HG03108 (cell line): ENCODE measurements around the gene DPP7.

Source experiments
- ATAC-seq: cut with Tn5 transposase; IDR thresholded peaks from one replicate; pipeline ENCODE4 v1.9.1; 2021; ENCODE audit warnings: moderate library complexity; ENCODE audit not compliant: unreplicated experiment

Gene DPP7

DNA sequence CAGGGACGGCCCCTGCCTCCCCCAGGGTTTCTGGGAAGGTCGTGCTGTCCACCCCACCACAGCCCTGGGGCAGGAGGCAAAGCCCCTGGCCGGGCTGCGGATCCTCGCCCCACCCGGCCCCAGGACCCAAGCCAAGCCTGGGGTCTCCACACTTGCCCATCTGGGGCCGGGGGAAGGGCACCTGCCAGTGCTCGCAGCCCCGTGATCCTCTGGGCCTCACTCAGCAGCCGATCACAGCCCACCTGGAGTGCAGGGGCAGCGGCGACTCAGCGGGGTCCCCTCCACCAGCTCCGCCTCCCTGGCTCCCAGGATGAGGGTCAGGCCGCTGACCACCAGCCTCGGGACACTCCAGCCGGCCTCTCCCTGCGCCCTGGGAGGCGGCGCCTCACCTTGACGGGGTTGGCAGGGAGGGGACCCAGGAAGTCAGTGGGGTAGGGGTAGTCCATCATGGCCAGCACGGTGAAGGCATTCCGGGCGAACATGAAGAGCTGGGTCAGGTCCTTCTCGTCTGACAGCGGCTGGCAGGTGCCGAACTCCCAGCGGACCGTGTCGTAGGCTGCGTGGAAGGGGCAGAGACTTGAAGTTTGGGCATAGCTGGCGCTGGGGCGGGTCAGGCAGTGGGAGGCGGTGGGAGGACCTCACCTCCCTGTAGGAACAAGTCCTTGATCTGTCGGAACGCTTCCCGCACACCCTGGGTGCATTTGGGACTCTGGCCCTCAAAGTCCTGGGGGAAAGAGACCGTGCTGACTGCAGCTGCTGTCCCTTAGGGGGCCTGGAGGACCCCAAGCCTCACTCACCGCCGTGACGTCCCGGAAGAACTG lies 1.8 kb downstream of the DPP7 start:
- no peak for ATAC-seq

DNA sequence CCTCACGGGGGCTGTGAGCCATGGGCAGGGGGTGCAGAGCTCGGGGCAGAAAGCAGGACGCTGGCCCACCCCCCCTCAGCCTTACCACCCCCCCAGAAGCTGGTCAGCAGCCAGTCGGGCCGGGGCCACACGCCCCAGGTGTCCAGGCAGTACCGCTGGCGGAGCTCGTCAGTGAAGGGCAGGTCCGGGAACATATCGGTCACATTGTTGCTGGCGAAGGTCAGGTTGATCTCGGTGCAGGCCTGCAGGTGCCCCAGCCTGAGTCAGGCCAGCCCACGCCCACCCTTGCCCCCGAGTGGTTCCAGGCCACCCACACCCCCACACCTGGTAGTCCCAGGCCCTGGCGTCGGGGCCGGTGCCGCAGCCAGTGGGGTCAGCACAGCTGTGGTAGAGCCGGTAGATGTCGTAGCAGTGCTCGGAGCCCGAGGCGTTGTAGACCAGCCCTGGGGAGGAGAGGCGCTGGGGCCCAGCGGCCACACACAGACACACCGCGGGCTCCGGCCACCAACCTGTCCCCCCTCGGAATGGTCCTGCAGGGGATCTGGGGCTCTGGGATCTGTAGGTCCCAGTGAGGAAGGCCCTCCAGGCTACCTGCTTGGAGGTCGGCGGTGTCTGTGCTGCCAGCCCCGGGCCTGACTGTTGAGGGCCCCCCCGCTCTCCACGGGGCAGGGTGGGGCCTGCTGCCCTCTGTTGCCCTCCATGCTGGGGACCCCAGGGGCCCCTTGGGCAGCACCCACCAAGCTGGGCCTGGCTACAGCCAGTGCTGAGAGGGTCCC lies 2.6 kb downstream of the DPP7 start:
- no peak for ATAC-seq

DNA sequence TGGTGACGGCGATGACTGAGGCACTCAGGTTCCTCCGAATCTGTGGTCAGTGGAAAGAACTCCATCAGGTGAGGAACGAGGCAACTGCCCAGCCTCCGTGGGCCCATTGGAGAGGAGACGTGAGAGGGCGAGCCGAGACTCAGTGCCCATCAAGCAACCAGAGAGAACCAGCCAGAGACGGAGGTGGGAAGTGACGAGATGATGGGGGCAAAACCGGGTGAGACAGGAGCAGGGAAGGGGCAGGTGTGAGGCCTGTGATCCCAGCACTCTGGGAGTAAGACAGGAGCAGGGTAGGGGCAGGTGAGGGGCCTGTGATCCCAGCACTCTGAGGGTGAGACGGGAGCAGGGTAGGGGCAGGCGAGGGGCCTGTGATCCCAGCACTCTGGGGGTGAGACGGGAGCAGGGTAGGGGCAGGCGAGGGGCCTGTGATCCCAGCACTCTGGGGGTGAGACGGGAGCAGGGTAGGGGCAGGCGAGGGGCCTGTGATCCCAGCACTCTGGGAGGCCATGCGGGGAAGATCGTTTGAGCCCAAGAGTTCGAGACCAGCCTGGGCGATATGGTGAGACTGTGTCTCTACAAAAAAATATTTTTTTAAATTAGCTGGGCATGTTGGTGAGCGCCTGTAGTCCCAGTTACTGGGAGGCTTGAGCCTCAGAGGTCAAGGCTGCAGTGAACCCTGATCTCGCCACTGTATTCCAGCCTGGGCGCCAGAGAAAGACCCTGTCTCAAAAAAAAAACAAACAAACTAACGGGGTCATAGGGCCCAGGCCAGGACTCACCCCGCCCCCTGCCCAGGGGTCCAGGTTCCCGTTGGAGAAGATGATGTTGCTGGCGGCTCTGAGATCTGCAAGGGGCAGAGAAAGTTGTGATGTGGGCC lies 3.4 kb downstream of the DPP7 start:
- no peak for ATAC-seq

DNA sequence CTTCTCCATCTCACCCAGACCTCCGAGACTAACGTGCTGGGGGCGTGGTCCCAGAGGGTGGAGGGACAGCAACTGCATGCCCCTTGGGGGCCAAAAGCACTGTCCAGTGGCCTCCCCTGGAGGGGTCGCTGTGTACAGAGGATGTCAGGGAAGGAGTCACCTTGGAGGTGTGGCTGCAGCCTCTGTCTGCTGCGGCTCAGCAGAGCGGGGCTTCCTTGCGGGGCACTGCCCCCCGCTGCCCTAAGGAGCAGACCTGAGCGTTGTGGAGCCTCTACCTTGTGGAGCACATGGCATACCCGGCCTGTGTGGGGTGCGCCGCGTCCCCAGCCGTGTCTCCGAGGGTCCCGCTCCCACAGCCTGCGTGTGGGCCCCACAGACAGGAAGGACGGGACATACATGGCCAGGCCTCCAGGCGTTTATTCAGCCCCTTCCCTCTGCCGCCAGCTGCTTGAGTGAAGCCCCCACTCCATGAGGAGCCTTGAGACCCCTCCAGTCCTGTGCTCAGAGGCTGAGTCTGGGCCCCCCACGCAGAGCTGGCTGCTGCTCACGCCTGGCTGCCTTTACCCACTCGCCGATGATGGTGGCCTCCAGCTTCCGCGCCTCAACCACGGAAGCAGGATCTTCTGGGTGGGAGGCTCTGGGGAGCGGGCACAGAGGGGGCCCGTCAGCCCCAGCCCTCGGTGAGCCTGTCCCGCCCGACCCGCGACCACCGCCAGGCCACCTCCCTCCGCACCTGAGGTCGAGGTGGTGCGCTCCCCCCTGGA lies 4.2 kb downstream of the DPP7 start:
- no peak for ATAC-seq

DNA sequence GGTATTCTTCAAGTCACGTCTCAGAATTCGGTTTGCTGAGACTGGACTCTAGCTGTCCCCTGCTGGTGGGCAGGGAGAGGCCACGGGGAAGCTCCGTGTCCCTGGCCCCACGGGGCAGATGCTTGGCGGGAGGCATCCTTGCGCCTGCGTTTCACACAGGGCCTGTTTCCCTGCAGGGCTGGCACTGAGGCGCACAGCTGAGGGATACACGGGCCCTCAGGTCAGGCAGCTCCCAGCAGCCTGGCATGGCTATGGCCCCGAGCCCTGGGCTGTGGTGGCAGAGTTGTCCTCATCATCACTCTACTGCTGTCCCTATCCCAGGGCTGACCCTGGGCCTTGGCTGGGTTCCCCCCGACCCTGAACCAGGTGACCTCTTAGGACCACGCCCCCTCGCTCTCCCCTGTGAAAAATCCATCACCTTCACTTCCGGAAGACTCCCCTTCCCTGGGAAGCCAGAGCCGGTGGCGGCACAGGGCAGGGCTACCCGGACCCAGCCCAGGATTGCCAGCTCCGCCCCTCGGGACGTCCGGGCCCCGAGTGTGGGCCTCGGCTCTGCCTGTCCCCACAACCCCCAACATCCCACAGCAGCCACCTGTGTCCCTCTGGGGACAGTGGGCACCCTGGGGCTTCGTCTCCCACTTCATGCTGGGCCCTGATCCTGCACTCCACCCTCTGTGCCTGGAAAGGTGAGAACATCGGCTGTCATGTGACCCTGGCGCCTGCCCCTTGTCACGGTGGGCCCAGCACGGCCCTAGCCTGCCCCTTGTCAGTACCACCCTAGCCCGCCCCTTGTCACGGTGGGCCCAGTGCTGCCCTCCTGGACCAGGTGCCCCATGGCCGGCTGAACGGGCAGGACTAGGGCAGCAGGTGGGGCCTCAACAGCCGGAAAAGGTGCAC lies 5.0 kb downstream of the DPP7 start:
- ATAC-seq: no peak

GRCh38 chr9:137108608-137109249 lies 5.8 kb downstream of the DPP7 start:
- ATAC-seq: no peak

DNA sequence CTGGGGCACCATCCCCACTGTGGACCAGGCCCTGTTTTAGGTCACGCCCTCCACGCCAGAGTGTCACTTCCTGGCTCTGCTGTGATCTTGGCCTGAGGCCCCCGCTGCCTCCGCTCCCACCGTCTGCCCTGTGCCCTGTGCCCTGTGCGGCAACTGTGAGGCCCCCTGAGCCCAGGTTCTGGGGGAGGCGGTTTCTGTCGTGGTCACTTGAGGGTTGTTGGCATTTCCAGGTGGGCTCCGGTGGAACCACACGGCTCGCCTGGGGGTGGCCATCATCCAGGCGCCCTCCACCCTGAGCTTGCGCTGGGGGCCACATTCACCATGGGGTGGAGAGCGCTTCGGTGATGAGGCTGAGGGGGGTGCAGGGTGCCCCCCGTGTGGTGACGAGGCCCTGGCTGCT lies 6.6 kb downstream of the DPP7 start:
- no peak for ATAC-seq

GRCh38 chr9:137107312-137107921 lies 7.1 kb downstream of the DPP7 start:
- ATAC-seq: no peak

- ATAC-seq: no peak
These were observed 7.8 kb downstream of the DPP7 start for GRCh38 chr9:137106662-137107250.

- no peak for ATAC-seq
These were observed 8.5 kb downstream of the DPP7 start for GRCh38 chr9:137105814-137106661.

GRCh38 chr9:137103206-137103999 lies 11.1 kb downstream of the DPP7 start:
- no peak for ATAC-seq

DNA sequence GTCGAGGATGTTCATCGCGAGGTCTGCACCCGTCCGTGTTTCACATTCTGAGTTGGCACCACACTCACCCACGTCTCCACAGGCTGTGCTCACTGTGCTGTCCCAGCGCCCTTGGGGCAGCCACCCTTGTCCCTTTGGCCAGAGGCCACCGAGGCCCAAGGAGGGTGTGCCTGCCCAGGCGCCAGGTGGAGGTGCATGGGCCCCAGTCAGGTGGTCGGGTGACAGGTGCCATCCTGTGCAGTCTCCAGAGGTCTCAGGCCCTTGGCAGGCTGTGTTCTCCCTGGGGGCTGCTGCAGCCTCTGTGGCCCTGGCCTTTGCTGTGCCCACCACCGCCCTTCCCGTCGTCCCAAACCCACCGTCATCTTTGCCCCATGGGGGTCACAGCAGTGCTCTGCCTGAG lies 15.3 kb downstream of the DPP7 start:
- ATAC-seq: no peak

- ATAC-seq: no peak
These were observed 16.6 kb downstream of the DPP7 start for GRCh38 chr9:137097761-137098462.

DNA sequence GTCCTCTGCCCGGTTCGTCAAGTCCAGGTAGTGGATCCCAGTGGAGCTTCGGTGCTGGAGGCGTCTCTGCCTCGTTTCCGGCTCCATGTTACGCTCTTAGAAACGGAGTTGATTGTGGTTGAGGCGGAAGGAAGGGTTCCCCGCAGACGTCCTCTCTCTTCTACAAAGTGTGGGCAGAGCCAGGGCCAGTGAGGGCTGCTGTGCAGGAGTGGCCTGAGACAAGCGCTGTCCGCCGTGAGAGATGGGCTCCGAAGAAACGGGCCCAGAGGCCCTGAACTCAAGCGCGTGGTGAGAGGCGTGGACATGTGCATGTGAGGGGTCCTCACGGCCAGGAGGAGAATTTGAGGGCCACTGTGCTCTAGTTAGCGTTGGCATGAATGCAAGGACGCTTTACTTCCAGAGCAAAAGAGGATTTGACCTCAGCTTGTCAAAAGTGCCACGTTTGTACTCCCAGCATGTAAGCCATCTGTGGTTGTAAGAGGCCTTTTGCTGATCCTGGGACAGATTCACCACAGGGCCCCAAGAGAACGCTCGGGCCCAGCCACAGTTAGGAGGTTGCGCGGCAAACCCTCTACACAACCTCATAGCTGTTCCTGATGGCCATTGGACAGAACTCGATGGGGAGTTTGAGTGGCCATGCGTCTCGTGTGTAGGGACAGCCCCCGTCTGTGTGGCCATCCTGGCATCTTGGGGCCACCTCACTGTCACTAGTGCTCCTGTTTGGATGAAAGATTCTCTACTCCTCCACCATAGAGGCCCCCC lies 17.6 kb downstream of the DPP7 start:
- ATAC-seq: no peak
